ENCODE data around the gene TMEM161B.
"Not testable (repeated sequence)": the region's sequence is repeated elsewhere in the genome, so short reads cannot be mapped to it uniquely, and the experiment has no call there.

TMEM161B gene

DNA sequence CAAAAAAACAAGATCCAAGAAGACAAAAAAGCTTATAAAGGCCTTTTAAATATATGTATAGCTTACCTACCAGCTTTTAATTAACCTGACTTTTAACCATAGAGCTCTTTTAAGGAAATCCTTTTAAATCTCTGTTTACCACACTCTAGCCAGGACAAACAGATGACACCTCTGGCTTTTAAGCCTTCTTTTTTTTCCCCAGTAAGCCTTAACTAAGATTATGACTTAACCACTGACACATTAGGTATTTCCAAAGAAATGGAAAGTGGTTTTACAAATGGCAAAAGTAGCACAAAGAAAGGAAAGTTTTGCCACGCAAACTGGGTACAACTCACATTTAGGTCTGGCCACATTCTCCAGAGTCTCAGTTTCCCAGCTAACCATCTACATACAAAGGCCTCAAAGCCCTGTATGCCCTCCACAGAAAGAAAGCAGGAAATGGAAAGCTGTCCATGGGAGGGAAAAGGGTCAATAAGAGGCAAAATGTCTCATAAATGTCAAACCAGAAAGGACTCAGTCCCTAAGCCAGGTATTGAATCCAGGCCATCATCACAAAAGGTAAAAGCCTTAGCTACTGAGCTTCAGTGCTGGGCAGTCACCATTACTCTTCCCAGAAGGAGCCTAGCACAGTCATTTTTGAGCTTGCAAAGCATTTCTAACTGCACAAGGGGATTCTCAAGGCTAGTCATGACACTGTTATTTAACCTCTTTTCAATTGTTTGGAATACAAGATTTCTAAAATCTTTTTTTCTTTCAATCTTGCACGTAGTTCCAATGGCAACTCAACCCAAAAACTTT, 19.7 kb downstream of the TMEM161B start:
- no peak for DNase-seq (ENCODE audit: low read depth in 2 of 2)

- DNase-seq (ENCODE audit: low read depth in 2 of 2) = no peak
Observed at GRCh38 chr5:88248094-88248493, 20.6 kb downstream of the TMEM161B start.

DNA sequence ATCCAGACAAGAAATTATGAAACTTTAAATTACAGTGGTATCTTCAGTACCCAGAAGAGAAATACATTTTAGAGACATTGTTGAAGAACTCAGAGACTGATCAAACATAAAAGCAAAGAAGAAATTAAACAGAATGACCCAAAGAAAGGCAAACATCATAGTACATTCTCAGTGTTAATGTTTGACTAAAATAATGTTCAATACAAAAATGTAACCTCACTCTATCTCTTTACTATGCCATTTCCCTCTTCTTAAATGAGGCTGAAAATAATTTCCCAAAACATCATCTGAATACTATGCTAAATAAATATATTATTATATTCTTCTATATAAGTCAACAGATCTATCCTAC, 22.8 kb downstream of the TMEM161B start:
- no peak for DNase-seq (ENCODE audit: low read depth in 2 of 2)

DNA sequence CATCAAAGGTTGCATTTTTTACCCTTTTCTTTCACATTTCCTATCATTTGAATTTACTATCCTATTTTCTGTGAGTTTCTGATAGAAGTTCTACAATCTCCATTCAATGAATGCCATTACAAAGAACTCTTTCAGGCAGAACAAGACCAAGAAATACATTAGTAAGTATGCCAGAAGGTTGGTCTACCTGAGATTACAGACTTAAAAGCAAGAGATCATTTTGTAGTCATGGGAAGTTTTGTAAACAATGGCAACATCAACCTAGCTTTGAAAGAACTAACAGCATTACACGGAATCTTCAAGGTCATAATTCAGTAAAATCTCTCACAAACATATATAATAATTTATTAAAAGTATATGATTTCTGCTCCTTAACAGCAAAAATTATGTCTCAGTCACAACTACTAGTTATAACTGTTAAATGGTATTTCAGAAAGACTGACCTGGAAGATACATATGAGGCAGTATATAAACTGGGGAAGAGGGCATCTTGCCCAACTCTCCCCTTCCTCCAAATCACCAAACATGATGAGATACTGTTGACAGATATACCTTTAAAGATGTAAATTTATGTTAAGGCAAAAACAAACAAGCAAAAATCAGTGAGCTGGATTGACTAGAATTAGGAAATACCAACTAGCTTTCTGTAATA, 23.3 kb downstream of the TMEM161B start:
- DNase-seq (ENCODE audit: low read depth in 2 of 2) = no peak

- DNase-seq (ENCODE audit: low read depth in 2 of 2) = no peak
Observed at GRCh38 chr5:88244686-88245085, 24.0 kb downstream of the TMEM161B start.

- not testable (repeated sequence) for DNase-seq (ENCODE audit: low read depth in 2 of 2)
Observed at GRCh38 chr5:88243493-88243892, 25.2 kb downstream of the TMEM161B start.

DNA sequence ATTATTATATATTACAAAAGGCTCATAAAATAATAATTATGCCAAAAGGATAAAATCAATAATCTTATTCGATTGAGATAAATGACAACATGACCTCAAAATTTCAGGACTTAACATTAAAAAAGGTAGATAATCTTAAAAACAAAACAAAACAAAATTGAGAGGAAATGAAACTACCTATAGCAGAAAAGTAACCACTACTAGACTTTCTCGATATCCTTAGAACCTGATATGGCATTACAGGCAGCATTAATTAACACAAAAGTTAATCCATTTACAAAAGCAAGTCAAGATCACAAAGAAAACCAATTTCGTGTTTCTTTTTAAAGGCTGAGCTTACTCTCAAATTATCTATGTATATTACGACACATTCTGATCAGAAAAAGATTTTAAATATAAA, 29.9 kb downstream of the TMEM161B start:
- DNase-seq (ENCODE audit: low read depth in 2 of 2) = no peak

DNA sequence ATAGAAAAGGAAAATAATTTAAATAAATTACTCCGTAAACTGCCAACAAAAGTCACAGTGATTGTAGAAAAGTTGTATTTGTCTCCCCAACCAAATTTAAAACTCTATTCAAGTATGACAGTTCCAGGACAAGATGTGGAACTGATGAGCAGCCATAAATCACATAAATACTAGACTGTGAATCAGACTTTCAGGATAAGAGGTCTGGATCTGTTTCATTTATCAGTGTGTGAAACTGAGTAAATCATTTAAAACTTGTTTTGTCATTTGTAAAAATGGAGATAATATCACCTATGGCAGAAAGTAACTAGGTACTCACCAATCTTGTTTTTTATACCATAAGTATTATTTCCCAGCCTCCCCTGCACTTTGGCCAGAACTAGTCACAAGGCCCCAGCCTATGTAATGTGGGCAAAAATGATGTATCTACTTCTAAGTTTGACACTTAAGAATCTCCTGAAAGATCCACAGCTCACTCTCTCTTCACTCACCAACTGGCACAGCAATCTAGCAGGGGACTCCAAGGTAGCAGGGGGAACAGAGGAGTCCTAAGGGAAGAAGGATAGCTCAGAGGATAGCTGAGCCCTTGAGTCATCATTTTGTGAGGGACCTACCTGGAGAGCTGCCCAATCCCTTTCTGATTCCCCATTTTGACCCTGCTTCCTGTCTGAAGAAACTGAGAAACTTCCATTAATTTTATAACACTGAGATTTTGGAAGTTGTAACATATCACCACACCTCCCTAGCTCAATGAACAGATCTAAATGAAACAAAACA, 31.6 kb downstream of the TMEM161B start:
- DNase-seq (ENCODE audit: low read depth in 2 of 2) = no peak

GRCh38 chr5:88235828-88236227, 32.8 kb downstream of the TMEM161B start:
- no peak for DNase-seq (ENCODE audit: low read depth in 2 of 2)

- no peak for DNase-seq (ENCODE audit: low read depth in 2 of 2)
Observed at GRCh38 chr5:88235346-88235745, 33.3 kb downstream of the TMEM161B start.

DNA sequence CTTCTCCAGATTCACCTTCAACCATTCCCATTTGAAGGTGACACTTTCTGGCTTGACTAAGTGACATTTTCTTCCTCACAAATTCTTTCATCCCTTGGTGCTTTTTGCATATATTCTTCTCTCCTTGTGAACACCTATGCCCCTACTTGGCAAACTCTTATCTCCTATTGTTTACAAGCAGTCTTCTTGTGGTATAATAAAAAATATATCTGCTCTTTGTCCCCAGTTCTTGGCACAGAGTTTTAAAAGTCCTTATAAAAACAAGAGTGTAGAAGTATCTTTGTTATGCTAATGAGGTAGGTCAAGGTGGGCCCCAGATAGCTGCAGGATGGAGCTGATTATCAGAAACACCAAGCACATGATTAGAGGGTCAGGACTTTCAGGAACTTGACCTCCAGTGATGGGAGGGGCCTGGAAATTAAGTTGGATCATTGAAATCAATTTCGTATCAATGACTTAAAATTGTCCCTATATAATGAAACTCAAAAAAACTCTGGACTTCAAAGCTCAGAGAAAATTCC, 38.0 kb downstream of the TMEM161B start:
- DNase-seq (ENCODE audit: low read depth in 2 of 2) = no peak

- no peak for DNase-seq (ENCODE audit: low read depth in 2 of 2)
Observed at GRCh38 chr5:88226881-88227450, 41.7 kb downstream of the TMEM161B start.

- no peak for DNase-seq (ENCODE audit: low read depth in 2 of 2)
Observed at GRCh38 chr5:88214655-88215054, 54.0 kb downstream of the TMEM161B start.

GRCh38 chr5:88207575-88207974, 61.1 kb downstream of the TMEM161B start:
- no peak for DNase-seq (ENCODE audit: low read depth in 2 of 2)

- DNase-seq (ENCODE audit: low read depth in 2 of 2) = no peak
Observed at GRCh38 chr5:88203981-88204750, 64.5 kb downstream of the TMEM161B start.

- DNase-seq (ENCODE audit: low read depth in 2 of 2) = no peak
Observed at GRCh38 chr5:88195636-88196035, 73.0 kb downstream of the TMEM161B start.

GRCh38 chr5:88193896-88194295, 74.7 kb downstream of the TMEM161B start:
- DNase-seq (ENCODE audit: low read depth in 2 of 2) = no peak

GRCh38 chr5:88190106-88190834, 78.4 kb downstream of the TMEM161B start:
- no peak for DNase-seq (ENCODE audit: low read depth in 2 of 2)

GRCh38 chr5:88189484-88189883, 79.2 kb downstream of the TMEM161B start:
- not testable (repeated sequence) for DNase-seq (ENCODE audit: low read depth in 2 of 2)

GRCh38 chr5:88188458-88189132, 80.0 kb downstream of the TMEM161B start:
- no peak for DNase-seq (ENCODE audit: low read depth in 2 of 2)
